CD4-positive, alpha-beta T cell treated with Interleukin-1 beta for 1 hour (primary cell): ENCODE data around the gene PTPRN2.
"Not testable (repeated sequence)": the region's sequence is repeated elsewhere in the genome, so short reads cannot be mapped to it uniquely, and the experiment has no call there.

ENCODE experiments used
- DNase-seq, 2 donors: peaks; one replicate each; pipeline ENCODE4 v3.0.0-alpha.2; 2020 to 2022

The PTPRN2 gene

GRCh38 chr7:157789942-157790341 lies 797.7 kb downstream of the PTPRN2 start:
- no peak for DNase-seq

GRCh38 chr7:157789094-157789493 lies 798.5 kb downstream of the PTPRN2 start:
- DNase-seq = no peak

GRCh38 chr7:157788573-157788972 lies 799.0 kb downstream of the PTPRN2 start:
- DNase-seq = no peak

GRCh38 chr7:157787275-157787701 lies 800.3 kb downstream of the PTPRN2 start:
- no peak for DNase-seq

GRCh38 chr7:157786375-157787274 lies 801.0 kb downstream of the PTPRN2 start:
- DNase-seq = no peak

- DNase-seq = no peak
Observed at GRCh38 chr7:157785486-157786186, 802.0 kb downstream of the PTPRN2 start.

- no peak for DNase-seq
Observed at GRCh38 chr7:157784979-157785441, 802.6 kb downstream of the PTPRN2 start.

GRCh38 chr7:157784041-157784835 lies 803.4 kb downstream of the PTPRN2 start:
- DNase-seq = no peak

GRCh38 chr7:157782041-157782440 lies 805.6 kb downstream of the PTPRN2 start:
- no peak for DNase-seq

GRCh38 chr7:157780721-157781120 lies 806.9 kb downstream of the PTPRN2 start:
- no peak for DNase-seq

- DNase-seq = no peak
Observed at GRCh38 chr7:157780312-157780711, 807.3 kb downstream of the PTPRN2 start.

- no peak for DNase-seq
Observed at GRCh38 chr7:157779206-157779605, 808.4 kb downstream of the PTPRN2 start.

- not testable (repeated sequence) for DNase-seq
Observed at GRCh38 chr7:157777194-157777762, 810.3 kb downstream of the PTPRN2 start.

- no peak for DNase-seq
Observed at GRCh38 chr7:157775560-157776332, 811.9 kb downstream of the PTPRN2 start.

- DNase-seq = no peak
Observed at GRCh38 chr7:157775021-157775559, 812.5 kb downstream of the PTPRN2 start.

- no peak for DNase-seq
Observed at GRCh38 chr7:157774495-157774894, 813.1 kb downstream of the PTPRN2 start.

- DNase-seq = no peak
Observed at GRCh38 chr7:157773361-157773760, 814.3 kb downstream of the PTPRN2 start.

GRCh38 chr7:157772486-157773130 lies 815.0 kb downstream of the PTPRN2 start:
- no peak for DNase-seq

GRCh38 chr7:157771689-157772088 lies 815.9 kb downstream of the PTPRN2 start:
- DNase-seq = no peak

GRCh38 chr7:157770716-157771320 lies 816.8 kb downstream of the PTPRN2 start:
- DNase-seq = no peak
